ENCODE measurements around the gene BAIAP2L1. TPM values are rescaled to one million over a fixed set of nuclear protein-coding genes. Genes with fewer than 3 reads are reported as not detected.

BAIAP2L1 gene
- total and polyA plus RNA-seq, 2 donors from 2014 or later = 9.6 to 18.8 TPM

DNA sequence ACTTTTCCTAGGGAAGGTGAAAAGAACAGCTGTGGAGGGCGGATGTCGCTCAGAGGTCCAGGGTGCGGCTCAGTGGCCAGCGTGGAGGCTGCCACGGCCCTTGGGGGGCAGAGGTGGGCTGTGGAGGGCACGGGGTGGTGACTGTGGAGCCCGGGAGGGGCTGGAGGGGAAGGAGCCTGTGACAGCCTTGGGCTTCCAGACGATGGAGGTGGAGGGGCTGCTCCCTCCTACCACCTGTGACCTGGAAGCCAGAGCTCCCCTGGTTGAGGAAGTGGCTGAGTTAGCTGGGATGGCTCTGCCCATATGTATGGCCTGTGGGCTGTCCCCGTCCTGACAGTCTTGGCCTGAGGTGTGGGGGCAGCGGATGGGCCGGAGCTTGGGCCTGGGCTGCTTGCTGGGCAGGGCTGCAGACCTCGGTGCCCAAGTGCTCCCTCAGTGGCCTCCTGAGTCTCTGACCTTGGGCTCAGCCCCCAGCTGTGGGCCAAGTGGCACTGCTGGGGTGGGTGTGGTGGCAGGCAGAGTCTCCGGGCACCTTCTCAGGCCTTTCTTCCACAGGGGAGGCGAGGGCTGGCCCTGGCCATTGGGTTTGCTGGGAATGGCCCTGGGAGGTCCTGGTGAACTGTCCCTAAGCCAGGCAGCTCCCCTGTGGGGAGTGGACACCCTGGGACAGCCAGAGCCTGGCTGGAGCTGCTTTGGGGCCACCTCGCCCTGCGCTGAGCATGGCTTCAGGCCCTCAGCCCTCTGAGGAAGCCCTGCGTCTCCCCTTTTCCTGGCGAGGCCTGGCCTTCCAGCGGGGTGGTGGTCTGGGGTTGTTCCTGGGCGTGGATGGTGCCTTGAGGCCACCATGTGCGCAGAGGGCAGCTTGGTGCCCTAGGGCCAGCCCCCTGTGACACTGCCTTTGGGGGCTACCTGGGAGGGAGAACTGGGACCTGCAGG, 115.5 kb downstream of the BAIAP2L1 start:
- Histone ChIP-seq H3K9ac (ENCODE audit: low read length in 3 of 3) (peak overlapping the region in 2 of 3 donors; percentile 69 to 99), H3K4me3 (ENCODE audit: low read length in 3 of 3) (peak overlapping the region in 2 of 3 donors; percentile 87 to 94), H3K4me1 (ENCODE audit: control insufficient read depth in 2 of 3, insufficient read depth in 2 of 3, low read depth in 1 of 3, low read length in 3 of 3) (peaks cover 0 to 58% (median 34%) of the 10 kb centered on the region in 3 donors), H3K27me3 (ENCODE audit: control insufficient read depth, insufficient read depth, low read length) (no peaks in the 10 kb centered on the region), H3K9me3 (ENCODE audit: control insufficient read depth in 2 of 3, insufficient read depth in 1 of 3, low read length in 3 of 3) (no peaks in the 10 kb centered on the region), H3K36me3 (ENCODE audit: control insufficient read depth in 2 of 3, insufficient read depth in 3 of 3, low read length in 3 of 3) (peaks cover 0 to 5% (median 0%) of the 10 kb centered on the region in 3 donors), H3K27ac (ENCODE audit: low read depth in 2 of 2, low read length in 2 of 2) (peak overlapping the region; percentile 92 to 93)
- TF ChIP-seq, protein P1, sequence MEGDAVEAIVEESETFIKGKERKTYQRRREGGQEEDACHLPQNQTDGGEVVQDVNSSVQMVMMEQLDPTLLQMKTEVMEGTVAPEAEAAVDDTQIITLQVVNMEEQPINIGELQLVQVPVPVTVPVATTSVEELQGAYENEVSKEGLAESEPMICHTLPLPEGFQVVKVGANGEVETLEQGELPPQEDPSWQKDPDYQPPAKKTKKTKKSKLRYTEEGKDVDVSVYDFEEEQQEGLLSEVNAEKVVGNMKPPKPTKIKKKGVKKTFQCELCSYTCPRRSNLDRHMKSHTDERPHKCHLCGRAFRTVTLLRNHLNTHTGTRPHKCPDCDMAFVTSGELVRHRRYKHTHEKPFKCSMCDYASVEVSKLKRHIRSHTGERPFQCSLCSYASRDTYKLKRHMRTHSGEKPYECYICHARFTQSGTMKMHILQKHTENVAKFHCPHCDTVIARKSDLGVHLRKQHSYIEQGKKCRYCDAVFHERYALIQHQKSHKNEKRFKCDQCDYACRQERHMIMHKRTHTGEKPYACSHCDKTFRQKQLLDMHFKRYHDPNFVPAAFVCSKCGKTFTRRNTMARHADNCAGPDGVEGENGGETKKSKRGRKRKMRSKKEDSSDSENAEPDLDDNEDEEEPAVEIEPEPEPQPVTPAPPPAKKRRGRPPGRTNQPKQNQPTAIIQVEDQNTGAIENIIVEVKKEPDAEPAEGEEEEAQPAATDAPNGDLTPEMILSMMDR (IDR thresholded peaks at IDR 0.05; ENCODE audit: borderline replicate concordance, extremely low read depth, insufficient read depth) = no peak
- DNase-seq = peak in 2 of 5 donors; percentile 40 to 74
- intact Hi-C loops (cut with DNase I) = no loop called here
- FAIRE-seq = no peak

DNA sequence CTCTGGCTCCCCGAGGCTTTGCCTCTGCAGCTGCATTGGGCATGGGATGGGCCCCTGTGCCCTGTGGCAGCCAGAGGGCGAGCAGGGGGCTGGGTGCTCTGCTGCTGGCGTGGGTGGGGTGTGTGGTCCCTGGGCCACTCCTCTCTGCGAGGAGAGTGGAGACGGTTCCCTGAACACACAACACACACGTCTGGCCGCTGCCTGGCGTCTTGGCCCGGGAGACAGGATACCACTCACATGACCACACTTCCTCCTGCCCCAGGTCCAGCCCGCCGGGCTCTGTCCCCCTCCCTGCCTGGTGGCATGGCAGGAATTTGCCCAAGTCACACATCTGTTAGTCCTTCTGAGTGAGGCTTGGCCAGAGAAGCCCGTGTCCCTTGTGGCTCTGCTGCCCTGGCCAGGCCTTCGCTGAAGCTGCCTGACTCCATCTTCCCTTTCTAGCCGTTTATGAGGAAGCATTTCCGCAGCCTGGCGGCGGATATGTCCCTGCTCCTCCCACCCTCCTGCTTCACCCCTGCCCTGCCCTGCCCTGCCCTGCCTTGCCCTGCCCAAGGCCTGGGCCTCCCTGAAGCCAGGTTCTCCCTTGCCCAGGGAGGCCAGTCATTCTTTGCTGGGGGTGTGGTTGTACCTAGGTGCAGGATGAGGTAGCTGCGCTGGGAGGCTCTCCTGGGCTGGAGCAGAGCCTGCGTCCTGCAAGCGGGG, 116.4 kb downstream of the BAIAP2L1 start:
- DNase-seq (peak in 4 of 5 donors; percentile 31 to 94 (median 58)), FAIRE-seq (no peak)
- H3K9me3 ChIP-seq (ENCODE audit: control insufficient read depth in 2 of 3, insufficient read depth in 1 of 3, low read length in 3 of 3) = no peaks in the 10 kb centered on the region
- H3K4me3 ChIP-seq (ENCODE audit: low read length in 3 of 3) = peak overlapping the region in 2 of 3 donors; percentile 87 to 94
- intact Hi-C loops (cut with DNase I) = no loop called here
- peaks cover 0 to 5% (median 0%) of the 10 kb centered on the region in 3 donors for H3K36me3 ChIP-seq (ENCODE audit: control insufficient read depth in 2 of 3, insufficient read depth in 3 of 3, low read length in 3 of 3)
- peak overlapping the region in 2 of 3 donors; percentile 69 to 99 for H3K9ac ChIP-seq (ENCODE audit: low read length in 3 of 3)
- peaks cover 0 to 58% (median 31%) of the 10 kb centered on the region in 3 donors for H3K4me1 ChIP-seq (ENCODE audit: control insufficient read depth in 2 of 3, insufficient read depth in 2 of 3, low read depth in 1 of 3, low read length in 3 of 3)
- TF ChIP-seq, protein P1 (IDR thresholded peaks at IDR 0.05; ENCODE audit: borderline replicate concordance, extremely low read depth, insufficient read depth) = no peak
- H3K27me3 ChIP-seq (ENCODE audit: control insufficient read depth, insufficient read depth, low read length) = no peaks in the 10 kb centered on the region
- H3K27ac ChIP-seq (ENCODE audit: low read depth in 2 of 2, low read length in 2 of 2) = peak overlapping the region; percentile 92 to 93

DNA sequence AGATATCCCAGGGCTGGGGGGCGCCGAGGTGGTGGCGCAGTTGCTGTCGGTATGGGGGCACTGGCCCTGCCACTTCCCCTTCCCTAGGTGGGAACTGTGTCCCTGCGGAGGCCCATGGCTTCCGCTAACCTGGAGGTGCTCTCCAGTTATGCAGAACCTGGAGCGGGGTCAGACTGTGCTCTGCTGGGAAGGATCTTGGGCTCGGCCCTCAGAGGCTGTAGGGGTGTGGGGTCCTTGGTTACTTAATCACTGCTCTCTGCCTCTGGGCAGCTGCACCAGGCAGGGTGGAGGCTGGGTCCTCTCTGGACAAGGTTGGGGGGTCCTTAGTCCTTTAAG, 117.0 kb downstream of the BAIAP2L1 start:
- intact Hi-C loops (cut with DNase I) = no loop called here
- FAIRE-seq = no peak
- Histone ChIP-seq H3K27me3 (ENCODE audit: control insufficient read depth, insufficient read depth, low read length) (no peaks in the 10 kb centered on the region), H3K4me3 (ENCODE audit: low read length in 3 of 3) (peak overlapping the region in 2 of 3 donors; percentile 87 to 94), H3K9me3 (ENCODE audit: control insufficient read depth in 2 of 3, insufficient read depth in 1 of 3, low read length in 3 of 3) (no peaks in the 10 kb centered on the region), H3K9ac (ENCODE audit: low read length in 3 of 3) (peak overlapping the region in 2 of 3 donors; percentile 34 to 99), H3K4me1 (ENCODE audit: control insufficient read depth in 2 of 3, insufficient read depth in 2 of 3, low read depth in 1 of 3, low read length in 3 of 3) (peaks cover 0 to 55% (median 28%) of the 10 kb centered on the region in 3 donors), H3K27ac (ENCODE audit: low read depth in 2 of 2, low read length in 2 of 2) (peak overlapping the region; percentile 92 to 93), H3K36me3 (ENCODE audit: control insufficient read depth in 2 of 3, insufficient read depth in 3 of 3, low read length in 3 of 3) (peaks cover 0 to 5% (median 0%) of the 10 kb centered on the region in 3 donors)
- peak in 1 of 5 donors; percentile 61 for DNase-seq
- TF ChIP-seq, protein P1 (IDR thresholded peaks at IDR 0.05; ENCODE audit: borderline replicate concordance, extremely low read depth, insufficient read depth) = no peak

Data from kidney (tissue), 14 donors.